Bronchial epithelial cell (primary cell): ENCODE data around the gene PLEKHJ1. TPM values are rescaled to one million over a fixed set of nuclear protein-coding genes. Genes with fewer than 3 reads are reported as not detected.
"Not testable (repeated sequence)": the region's sequence is repeated elsewhere in the genome, so short reads cannot be mapped to it uniquely, and the experiment has no call there.

Experiments used
- DNase-seq: peaks from one replicate; pipeline ENCODE4 v3.0.0-alpha.2; 2010; ENCODE audit warnings: low read depth
- FAIRE-seq: peaks from 2 replicates; lab custom pipeline; 2011; peaks lifted over from hg19 to GRCh38; lab: Jason Lieb, UNC
- H3K27me3 ChIP-seq: 2 replicates; pipeline ENCODE4 v1.5.1; 2011; ENCODE audit warnings: low read length; ENCODE audit not compliant: control insufficient read depth, insufficient read depth
- H3K36me3 ChIP-seq: 2 replicates; pipeline ENCODE4 v1.5.1; 2011; ENCODE audit warnings: low read length; ENCODE audit not compliant: control insufficient read depth, insufficient read depth
- H3K4me3 ChIP-seq: 2 replicates; pipeline ENCODE4 v1.5.1; 2011; ENCODE audit warnings: mild to moderate bottlenecking, low read depth, low read length, control low read depth
- total RNA-seq: library from RNA; depleted of rRNA; stranded (reverse); fragments of >200 nt; gene quantifications from 2 replicates; pipeline ENCODE4 v1.2.1, GENCODE V29; 2014
- TF ChIP-seq, protein P1 (sequence below): IDR thresholded peaks from 2 replicates; pipeline ENCODE4 v1.5.1; 2011; ENCODE audit warnings: mild to moderate bottlenecking, moderate library complexity, low read length, control low read depth, inconsistent platforms; ENCODE audit not compliant: insufficient read depth, severe bottlenecking

The PLEKHJ1 gene
- total RNA-seq, 1 donor from 2014 or later, result 59.8 TPM

DNA sequence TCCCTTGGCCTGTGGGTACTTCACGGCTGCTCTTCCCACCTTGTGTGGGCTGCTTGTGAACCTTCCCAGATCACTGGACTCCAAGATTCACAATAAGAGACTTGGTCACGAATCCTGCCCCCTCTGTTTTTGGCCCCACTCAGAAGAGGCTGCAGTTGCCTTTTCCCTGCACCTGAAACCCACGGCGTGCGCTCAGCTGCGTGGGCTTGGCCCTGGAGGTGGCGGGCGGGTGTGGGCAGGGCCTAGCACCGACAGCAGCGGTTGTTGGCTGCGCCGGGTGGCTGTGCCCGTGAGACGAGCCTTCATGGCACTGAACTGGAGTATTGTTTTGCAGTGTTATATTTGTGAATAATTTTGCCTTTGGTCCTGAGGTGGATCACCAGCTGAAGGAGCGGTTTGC, 33.8 kb downstream of the PLEKHJ1 start:
- H3K4me3 ChIP-seq, result no peak overlapping the region
- peaks cover 14% of the 10 kb centered on the region for H3K36me3 ChIP-seq
- no peak for DNase-seq
- TF ChIP-seq, protein P1, sequence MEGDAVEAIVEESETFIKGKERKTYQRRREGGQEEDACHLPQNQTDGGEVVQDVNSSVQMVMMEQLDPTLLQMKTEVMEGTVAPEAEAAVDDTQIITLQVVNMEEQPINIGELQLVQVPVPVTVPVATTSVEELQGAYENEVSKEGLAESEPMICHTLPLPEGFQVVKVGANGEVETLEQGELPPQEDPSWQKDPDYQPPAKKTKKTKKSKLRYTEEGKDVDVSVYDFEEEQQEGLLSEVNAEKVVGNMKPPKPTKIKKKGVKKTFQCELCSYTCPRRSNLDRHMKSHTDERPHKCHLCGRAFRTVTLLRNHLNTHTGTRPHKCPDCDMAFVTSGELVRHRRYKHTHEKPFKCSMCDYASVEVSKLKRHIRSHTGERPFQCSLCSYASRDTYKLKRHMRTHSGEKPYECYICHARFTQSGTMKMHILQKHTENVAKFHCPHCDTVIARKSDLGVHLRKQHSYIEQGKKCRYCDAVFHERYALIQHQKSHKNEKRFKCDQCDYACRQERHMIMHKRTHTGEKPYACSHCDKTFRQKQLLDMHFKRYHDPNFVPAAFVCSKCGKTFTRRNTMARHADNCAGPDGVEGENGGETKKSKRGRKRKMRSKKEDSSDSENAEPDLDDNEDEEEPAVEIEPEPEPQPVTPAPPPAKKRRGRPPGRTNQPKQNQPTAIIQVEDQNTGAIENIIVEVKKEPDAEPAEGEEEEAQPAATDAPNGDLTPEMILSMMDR, result no peak
- no peaks in the 10 kb centered on the region for H3K27me3 ChIP-seq
- no peak for FAIRE-seq

DNA sequence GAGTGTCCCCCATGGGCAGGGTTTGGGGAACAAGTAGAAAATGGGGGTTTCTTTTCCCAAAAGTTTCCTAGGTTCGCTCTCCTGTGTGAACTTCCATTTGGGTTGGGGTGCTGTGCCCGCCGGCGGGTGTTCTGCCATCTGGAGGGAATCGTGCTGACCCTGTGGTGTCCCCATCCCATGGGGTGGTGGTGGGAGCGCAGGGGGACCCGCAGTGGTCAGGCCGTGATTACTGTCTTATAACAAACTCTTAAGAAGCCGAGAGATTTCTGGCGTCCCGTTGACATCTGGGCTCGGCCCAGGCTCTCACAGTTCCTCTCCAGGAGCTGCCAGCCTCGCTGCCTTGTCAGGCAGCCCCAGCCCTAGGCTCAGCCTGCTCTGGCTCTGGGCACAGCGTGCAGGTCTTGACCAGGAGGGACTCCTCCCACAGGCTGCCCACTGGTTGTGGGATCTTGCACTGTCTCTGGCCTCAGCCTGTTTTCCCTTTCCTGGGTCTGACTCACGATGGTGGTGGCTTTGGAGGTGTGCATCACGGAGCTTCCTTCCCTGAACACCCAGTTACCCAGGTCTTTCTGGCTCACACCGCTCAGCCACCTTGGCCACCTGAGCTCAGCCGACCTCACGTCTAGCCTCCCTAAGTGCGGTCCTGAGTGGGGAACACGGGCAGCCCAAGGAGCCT, 34.5 kb downstream of the PLEKHJ1 start:
- Histone ChIP-seq H3K4me3 (no peak overlapping the region), H3K36me3 (peaks cover 13% of the 10 kb centered on the region), H3K27me3 (no peaks in the 10 kb centered on the region)
- FAIRE-seq, result peak; percentile 66
- TF ChIP-seq, protein P1, result no peak
- peak; percentile 44 for DNase-seq

- FAIRE-seq, DNase-seq, H3K4me3 ChIP-seq, H3K27me3 ChIP-seq: not testable (repeated sequence)
- H3K36me3 ChIP-seq, result peaks cover 19% of the 10 kb centered on the region
These were observed 35.4 kb downstream of the PLEKHJ1 start for GRCh38 chr19:2200624-2201294.

GRCh38 chr19:2199861-2200623, 36.1 kb downstream of the PLEKHJ1 start:
- Histone ChIP-seq H3K27me3 (no peaks in the 10 kb centered on the region), H3K4me3 (no peak overlapping the region), H3K36me3 (peaks cover 22% of the 10 kb centered on the region)
- FAIRE-seq, result no peak
- TF ChIP-seq, protein P1, result no peak
- DNase-seq, result no peak

GRCh38 chr19:2199215-2199614, 36.9 kb downstream of the PLEKHJ1 start:
- H3K27me3 ChIP-seq, result no peaks in the 10 kb centered on the region
- FAIRE-seq, result no peak
- H3K36me3 ChIP-seq, result peaks cover 26% of the 10 kb centered on the region
- no peak overlapping the region for H3K4me3 ChIP-seq
- TF ChIP-seq, protein P1, result peak; percentile 29
- no peak for DNase-seq

DNA sequence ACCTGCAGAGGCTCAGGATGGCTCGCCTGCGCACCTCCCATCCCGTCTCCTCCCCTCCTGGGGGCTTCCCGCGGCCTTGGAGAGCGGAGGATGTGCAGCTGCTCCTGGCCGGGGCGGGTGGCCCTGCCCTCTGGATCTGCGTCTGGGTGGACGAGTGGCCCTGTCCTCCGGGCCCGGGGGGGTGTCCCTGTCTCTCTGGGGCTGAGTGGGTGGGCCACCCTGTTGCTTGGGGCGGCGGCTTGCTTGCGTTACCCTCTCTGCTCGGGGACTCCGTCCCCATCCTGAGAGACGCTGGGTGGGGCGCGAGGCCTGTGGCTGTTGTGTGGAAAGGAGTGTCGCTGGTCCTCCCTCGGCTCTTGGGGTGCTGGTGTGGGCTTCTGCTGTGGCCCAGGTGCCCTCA, 37.8 kb downstream of the PLEKHJ1 start:
- H3K36me3 ChIP-seq, result peaks cover 27% of the 10 kb centered on the region
- no peaks in the 10 kb centered on the region for H3K27me3 ChIP-seq
- DNase-seq (no peak), FAIRE-seq (no peak)
- TF ChIP-seq, protein P1, result no peak
- no peak overlapping the region for H3K4me3 ChIP-seq
